Measurements from ENCODE around the gene RAB20. TPM values are rescaled to one million over a fixed set of nuclear protein-coding genes. Genes with fewer than 3 reads are reported as not detected.

Gene RAB20
- total RNA-seq, 1 experiment from 2014 or later = 7.9 TPM

DNA sequence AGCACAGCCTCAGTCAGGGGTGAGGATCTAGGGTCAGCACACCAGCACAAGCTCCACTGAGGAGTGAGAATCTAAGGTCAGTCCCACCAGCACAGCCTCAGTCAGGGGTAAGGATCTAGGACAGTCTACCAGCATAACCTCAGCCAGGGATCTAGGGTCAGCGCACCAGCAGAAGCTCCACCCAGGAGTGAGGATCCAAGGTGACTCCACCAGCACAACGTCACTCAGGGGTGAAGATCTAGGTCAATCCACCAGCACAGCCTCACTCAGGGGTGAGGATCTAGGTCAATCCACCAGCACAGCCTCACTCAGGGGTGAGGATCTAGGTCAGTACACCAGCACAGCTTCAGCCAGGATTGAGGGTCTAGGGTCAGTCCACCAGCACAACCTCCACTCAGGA, 64.5 kb downstream of the RAB20 start:
- TF ChIP-seq, protein P1, sequence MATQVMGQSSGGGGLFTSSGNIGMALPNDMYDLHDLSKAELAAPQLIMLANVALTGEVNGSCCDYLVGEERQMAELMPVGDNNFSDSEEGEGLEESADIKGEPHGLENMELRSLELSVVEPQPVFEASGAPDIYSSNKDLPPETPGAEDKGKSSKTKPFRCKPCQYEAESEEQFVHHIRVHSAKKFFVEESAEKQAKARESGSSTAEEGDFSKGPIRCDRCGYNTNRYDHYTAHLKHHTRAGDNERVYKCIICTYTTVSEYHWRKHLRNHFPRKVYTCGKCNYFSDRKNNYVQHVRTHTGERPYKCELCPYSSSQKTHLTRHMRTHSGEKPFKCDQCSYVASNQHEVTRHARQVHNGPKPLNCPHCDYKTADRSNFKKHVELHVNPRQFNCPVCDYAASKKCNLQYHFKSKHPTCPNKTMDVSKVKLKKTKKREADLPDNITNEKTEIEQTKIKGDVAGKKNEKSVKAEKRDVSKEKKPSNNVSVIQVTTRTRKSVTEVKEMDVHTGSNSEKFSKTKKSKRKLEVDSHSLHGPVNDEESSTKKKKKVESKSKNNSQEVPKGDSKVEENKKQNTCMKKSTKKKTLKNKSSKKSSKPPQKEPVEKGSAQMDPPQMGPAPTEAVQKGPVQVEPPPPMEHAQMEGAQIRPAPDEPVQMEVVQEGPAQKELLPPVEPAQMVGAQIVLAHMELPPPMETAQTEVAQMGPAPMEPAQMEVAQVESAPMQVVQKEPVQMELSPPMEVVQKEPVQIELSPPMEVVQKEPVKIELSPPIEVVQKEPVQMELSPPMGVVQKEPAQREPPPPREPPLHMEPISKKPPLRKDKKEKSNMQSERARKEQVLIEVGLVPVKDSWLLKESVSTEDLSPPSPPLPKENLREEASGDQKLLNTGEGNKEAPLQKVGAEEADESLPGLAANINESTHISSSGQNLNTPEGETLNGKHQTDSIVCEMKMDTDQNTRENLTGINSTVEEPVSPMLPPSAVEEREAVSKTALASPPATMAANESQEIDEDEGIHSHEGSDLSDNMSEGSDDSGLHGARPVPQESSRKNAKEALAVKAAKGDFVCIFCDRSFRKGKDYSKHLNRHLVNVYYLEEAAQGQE (IDR thresholded peaks at IDR 0.05; ENCODE audit: insufficient read depth in 1 of 2, low read depth in 2 of 2, low read length in 1 of 2) = no peak
- TF ChIP-seq SIN3A (IDR thresholded peaks at IDR 0.05; ENCODE audit: borderline replicate concordance, insufficient read depth, low read depth, low read length) (no peak), TCF7L2 (IDR thresholded peaks at IDR 0.05; ENCODE audit: low read depth, low read length) (no peak), CTCF (IDR thresholded peaks at IDR 0.05) (no peak), POLR2AphosphoS5 (IDR thresholded peaks at IDR 0.05; ENCODE audit: low read depth, low read length) (no peak)
- no peaks in the 10 kb centered on the region for H3K36me3 ChIP-seq (ENCODE audit: control insufficient read depth, insufficient read depth, low read length)
- no peaks in the 10 kb centered on the region for H3K9me3 ChIP-seq (ENCODE audit: control insufficient read depth, insufficient read depth, low read depth, low read length)
- ChIA-PET CTCF (no interaction called here), POLR2A (no interaction called here)
- no peak overlapping the region for H3K4me3 ChIP-seq (ENCODE audit: low read depth in 2 of 2, low read length in 2 of 2)
- H3K27me3 ChIP-seq (ENCODE audit: control insufficient read depth, insufficient read depth, low read length) = no peaks in the 10 kb centered on the region
- BruUV-seq (replicated peaks) = no TSS peak
- in situ Hi-C loops (cut with HindIII; ENCODE audit: low pct_unique_long_range_greater_than_20kb, low sequenced_read_pairs) (no loop called here), intact Hi-C loops (cut with micrococcal nuclease; ENCODE audit: unreplicated experiment) (no loop called here)
- ATAC-seq = no peak
- H3K4me1 ChIP-seq (ENCODE audit: control insufficient read depth, insufficient read depth, low read length) = no peaks in the 10 kb centered on the region
- H3K27ac ChIP-seq (ENCODE audit: low read length) = no peak overlapping the region
- no peak for DNase-seq (ENCODE audit: low read depth, low spot score)

- CTCF ChIA-PET = no interaction called here
These were observed 65.2 kb downstream of the RAB20 start for GRCh38 chr13:110496281-110496680.

More at GRCh38 chr13:110496281-110496680, 65.2 kb downstream of the RAB20 start:
- Histone ChIP-seq H3K9me3 (ENCODE audit: control insufficient read depth, insufficient read depth, low read depth, low read length) (no peaks in the 10 kb centered on the region), H3K36me3 (ENCODE audit: control insufficient read depth, insufficient read depth, low read length) (no peaks in the 10 kb centered on the region), H3K4me3 (ENCODE audit: low read depth in 2 of 2, low read length in 2 of 2) (no peak overlapping the region), H3K27me3 (ENCODE audit: control insufficient read depth, insufficient read depth, low read length) (no peaks in the 10 kb centered on the region), H3K4me1 (ENCODE audit: control insufficient read depth, insufficient read depth, low read length) (no peaks in the 10 kb centered on the region), H3K27ac (ENCODE audit: low read length) (no peak overlapping the region)
- BruUV-seq (replicated peaks) = no TSS peak
- in situ Hi-C loops (cut with HindIII; ENCODE audit: low pct_unique_long_range_greater_than_20kb, low sequenced_read_pairs) (no loop called here), intact Hi-C loops (cut with micrococcal nuclease; ENCODE audit: unreplicated experiment) (no loop called here)
- no peak for ATAC-seq
- no peak for DNase-seq (ENCODE audit: low read depth, low spot score)
- TF ChIP-seq CTCF (IDR thresholded peaks at IDR 0.05) (no peak), POLR2AphosphoS5 (IDR thresholded peaks at IDR 0.05; ENCODE audit: low read depth, low read length) (no peak), SIN3A (IDR thresholded peaks at IDR 0.05; ENCODE audit: borderline replicate concordance, insufficient read depth, low read depth, low read length) (no peak), TCF7L2 (IDR thresholded peaks at IDR 0.05; ENCODE audit: low read depth, low read length) (no peak)
- TF ChIP-seq, protein P1 (IDR thresholded peaks at IDR 0.05; ENCODE audit: insufficient read depth in 1 of 2, low read depth in 2 of 2, low read length in 1 of 2) = no peak
- POLR2A ChIA-PET = no interaction called here
